GM21381 (cell line): Measurements from ENCODE around the gene PARD3.

ENCODE experiments used
- ATAC-seq: cut with Tn5 transposase; IDR thresholded peaks from one replicate; pipeline ENCODE4 v1.9.1; 2021; ENCODE audit warnings: mild to moderate bottlenecking, moderate library complexity; ENCODE audit not compliant: unreplicated experiment

The PARD3 gene

DNA sequence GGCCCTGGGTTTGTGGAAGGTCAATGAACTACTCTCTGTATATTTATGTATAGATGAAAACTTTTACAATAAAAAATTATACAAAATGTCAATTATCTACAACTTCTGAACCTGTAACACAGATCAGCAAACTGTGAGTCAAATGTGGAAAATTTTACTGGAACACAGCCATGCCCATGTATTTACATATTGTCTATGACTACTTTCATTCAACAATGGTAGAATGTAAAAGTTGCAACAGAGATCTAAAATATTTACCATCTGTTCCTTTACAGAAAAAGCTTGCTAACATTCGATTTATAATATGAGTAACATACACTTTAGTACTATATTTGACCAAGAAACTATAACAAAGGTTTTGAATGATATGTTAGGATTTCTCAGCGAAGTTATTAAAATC, 481.6 kb downstream of the PARD3 start:
- no peak for ATAC-seq

- ATAC-seq = no peak
Observed at GRCh38 chr10:34327184-34327583, 487.9 kb downstream of the PARD3 start.

- ATAC-seq = no peak
Observed at GRCh38 chr10:34323192-34323591, 491.9 kb downstream of the PARD3 start.

DNA sequence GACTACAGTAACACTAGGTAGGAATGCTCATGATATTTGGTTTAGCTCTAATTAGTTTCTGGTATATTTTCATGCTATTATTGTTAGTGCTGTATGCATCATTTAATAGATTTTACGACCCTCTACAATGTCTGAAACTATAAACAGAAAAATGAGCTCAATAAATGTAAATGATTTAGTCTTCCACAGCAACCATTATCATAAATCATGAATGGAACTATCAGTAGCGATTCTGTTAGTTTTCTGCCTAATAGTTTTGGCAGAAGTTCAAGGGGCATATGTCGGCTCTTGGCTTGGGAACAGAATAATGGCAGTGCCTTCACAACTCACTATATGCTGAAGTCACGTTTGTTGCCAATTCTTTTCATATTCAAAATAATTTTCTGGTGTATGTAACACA, 494.8 kb downstream of the PARD3 start:
- ATAC-seq = no peak

GRCh38 chr10:34319197-34319846, 495.8 kb downstream of the PARD3 start:
- no peak for ATAC-seq

DNA sequence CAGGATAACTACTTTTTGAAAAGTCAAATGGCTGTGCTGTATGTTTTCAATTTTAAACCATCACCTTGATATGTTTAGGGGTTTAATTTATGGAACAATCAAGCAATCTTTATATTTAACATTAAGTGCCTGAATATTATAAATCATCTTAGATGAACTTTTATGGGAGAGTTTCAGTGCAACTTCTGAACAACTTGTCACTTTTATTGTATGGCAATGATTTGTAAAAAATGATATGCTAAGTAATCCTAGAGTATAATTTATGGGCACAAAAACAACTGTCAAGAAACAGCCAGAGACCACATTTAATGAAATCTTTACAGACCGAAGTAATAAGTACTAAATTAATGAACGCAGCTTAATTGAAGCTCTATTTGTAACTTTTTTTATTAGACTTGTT, 498.9 kb downstream of the PARD3 start:
- no peak for ATAC-seq

- ATAC-seq = no peak
Observed at GRCh38 chr10:34314457-34314856, 500.6 kb downstream of the PARD3 start.

DNA sequence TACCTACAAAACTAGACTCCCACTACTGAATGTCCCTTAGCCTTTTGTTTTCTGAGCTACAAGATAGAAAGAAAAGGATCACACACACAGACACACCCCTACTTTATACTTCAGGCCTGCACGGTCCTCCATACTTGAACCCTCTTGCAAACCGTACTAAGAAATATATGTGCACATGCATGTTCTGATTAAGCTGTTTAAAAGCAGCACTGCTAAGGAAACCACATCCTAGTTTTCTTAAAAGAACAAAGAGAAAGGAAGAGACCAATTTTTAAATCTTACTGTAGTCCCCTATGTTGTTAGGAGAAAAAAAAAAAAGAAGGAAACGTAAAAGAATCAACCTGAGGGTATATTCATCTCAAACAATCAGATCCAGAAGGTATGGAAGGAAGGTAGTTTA, 501.2 kb downstream of the PARD3 start:
- ATAC-seq = no peak

DNA sequence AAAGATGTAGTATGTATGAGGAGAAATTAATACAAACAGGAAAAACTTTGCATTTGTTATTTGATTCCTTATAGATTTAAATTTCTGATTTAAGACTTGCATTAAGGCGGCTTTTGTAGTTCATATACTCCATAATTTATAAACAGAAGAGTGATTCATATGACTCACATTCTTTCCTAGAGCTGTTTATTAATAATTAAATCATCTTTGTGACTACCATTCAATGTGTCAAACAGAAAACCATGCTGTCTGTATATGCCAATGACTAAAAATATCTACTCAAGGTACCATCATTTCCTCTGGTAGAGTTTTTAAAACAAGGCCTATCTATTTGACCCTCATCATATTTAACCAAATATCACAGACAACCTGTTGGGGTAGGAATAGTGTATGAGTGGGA, 501.7 kb downstream of the PARD3 start:
- ATAC-seq = no peak

GRCh38 chr10:34311679-34312078, 503.4 kb downstream of the PARD3 start:
- ATAC-seq = no peak

GRCh38 chr10:34310234-34310633, 504.9 kb downstream of the PARD3 start:
- ATAC-seq = no peak

GRCh38 chr10:34305189-34305588, 509.9 kb downstream of the PARD3 start:
- no peak for ATAC-seq

GRCh38 chr10:34303022-34303421, 512.1 kb downstream of the PARD3 start:
- no peak for ATAC-seq

- ATAC-seq = peak; percentile 54
Observed at GRCh38 chr10:34299105-34299611, 515.9 kb downstream of the PARD3 start.

DNA sequence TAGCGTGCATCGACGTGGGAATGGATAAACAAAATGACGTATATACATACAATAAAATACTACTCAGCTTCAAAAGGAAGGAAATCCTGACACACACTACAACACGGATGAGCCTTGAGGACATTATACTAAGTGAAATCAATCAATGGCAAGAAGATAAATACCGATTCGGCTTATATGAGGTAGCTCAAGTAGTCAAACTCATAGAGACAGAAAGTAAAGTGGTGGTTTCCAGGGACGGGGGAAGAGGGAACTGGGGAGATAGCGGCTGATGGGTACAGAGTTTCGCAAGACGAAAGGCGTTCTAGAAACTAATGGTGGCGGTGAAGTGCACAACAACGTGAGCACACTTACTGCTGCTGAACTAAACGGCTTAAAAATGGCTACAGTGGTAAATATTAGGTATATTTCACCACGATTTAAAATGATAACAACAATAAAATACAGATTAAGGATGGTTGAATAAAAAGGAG, 516.7 kb downstream of the PARD3 start:
- ATAC-seq = no peak

GRCh38 chr10:34297541-34298345, 517.4 kb downstream of the PARD3 start:
- no peak for ATAC-seq

DNA sequence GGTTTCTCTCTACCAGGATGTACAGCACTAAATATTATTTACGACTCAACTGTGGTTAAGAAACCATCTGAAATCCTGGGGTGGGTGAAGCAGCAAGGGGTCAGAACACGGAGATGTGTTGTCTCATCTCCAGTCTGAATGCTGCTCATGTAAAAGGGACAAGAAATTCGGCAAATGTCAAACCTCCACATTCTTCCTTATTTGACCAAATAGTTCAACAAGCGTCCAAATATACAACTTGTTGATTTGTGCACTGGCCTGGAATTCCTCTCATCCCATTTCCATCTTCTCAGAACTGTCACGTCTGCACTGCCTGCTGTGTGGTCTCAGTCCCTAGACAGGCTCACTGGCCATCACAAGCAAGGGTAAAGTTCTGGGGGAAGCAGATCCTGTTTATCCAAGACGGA, 520.0 kb downstream of the PARD3 start:
- no peak for ATAC-seq

DNA sequence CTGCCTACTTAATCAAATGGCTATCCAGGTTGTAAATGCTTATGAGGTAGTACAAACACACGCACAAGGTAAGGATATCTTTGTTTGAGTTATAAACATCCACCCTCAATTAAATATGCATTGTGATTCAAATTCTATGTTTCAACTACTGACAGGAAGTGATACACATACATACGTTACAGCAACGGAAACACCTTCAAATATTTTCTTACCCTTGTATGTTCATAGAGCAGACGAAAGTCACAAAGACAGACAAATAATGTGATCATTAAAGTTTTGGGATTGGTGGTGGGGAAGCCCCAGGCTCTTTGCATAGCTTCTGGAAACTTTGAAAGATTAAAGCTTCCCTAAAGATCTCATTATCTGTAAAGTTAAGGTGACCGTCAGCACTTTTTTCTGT, 521.0 kb downstream of the PARD3 start:
- ATAC-seq = no peak

DNA sequence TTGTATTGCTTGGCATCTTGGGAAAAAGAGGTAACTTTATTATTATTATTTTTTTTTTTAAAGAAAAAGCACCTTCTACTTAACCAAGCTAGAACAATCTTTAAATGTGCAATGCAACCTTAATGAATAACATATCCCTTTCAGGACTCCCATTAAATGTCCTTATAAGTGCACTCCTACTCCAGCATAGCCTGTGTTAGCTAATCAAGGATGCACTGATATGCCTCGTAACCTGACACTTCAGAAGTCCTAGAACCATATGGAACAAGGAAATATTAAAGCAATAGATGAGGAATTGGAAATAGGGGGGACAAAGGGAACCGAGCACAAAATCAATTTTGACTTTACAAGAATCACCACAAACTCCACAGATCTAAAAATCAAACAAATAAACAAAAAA, 522.4 kb downstream of the PARD3 start:
- no peak for ATAC-seq

- no peak for ATAC-seq
Observed at GRCh38 chr10:34292194-34292565, 522.9 kb downstream of the PARD3 start.

DNA sequence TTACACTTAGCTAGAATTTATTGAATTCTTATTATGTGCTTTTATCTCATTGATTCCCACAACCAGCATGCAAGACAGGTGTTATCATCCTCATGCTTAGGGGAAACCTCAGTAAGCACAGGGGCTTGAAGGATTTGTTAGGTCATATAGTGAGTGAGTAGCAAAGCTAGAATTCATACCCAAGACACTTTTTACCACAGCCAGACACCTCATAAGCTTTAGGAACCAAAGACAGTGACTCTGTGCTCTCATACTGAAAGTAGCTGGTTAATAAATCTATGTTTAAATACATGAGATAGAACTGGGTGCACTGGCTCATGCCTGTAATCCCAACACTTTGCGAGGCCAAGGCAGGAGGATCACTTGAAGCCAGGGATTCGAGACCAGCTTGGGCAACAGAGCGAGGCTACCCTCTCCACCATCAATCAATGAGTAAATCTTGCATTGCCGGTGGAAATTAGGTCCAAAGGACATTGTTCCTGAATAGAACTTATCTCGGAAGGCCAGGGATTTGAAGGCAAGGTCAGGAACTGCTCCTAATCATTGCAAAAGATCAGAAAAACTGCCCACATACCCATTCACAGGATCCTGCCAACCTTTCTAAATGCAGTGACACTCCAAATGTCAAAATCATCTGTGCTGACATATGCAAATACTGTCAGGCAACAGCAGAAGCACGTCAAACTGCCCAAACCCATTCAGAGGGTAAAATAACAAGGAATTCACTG, 523.5 kb downstream of the PARD3 start:
- peak; percentile 89 for ATAC-seq
